NCI-H748 treated with DMSO at 0.1 percent for 48 hours (cell line): ENCODE measurements around the gene HYAL1.

Source experiments
- DNase-seq: peaks from one replicate; lab custom pipeline; 2025; lab: John Stamatoyannopoulos, UW

HYAL1 gene, protein sequence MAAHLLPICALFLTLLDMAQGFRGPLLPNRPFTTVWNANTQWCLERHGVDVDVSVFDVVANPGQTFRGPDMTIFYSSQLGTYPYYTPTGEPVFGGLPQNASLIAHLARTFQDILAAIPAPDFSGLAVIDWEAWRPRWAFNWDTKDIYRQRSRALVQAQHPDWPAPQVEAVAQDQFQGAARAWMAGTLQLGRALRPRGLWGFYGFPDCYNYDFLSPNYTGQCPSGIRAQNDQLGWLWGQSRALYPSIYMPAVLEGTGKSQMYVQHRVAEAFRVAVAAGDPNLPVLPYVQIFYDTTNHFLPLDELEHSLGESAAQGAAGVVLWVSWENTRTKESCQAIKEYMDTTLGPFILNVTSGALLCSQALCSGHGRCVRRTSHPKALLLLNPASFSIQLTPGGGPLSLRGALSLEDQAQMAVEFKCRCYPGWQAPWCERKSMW

DNA sequence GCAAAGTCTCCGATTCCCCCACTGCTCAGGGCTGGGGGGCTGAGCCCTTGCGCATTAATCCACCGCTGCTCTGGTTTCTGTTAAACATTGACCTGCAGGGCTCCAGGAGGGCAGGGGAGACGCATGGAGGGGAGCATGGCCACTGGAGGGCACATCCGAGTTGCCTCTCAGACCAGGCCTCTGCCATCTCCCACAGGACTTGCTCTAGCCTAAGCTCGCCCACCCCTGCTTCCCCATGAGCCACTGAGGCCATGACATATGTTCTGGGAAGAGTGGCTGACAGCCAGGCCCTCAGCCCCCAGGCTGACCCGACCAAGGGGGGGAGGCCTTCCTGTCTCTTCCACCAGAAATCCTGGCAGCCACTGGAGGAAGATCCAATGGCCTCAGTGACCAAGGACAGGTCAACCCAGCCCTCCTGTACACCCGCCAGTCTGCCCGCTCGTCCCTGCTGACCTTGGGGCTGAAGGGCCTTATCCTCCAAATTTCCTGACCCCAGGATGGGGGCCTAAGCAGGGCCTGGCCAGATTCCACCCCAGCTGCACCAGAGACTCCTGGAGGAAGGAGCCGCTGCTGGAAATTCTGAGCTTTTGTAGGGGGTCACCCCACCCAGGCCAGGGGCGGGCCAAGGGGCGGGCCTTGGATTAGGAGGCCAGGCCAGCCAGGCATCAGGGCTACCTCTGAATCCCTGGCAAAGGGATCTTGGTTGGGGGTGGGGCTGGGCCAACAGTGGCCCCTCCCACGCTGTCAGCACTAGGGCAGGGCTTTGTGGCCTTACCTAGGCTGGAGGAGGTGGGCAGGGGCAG lies at the start of gene HYAL1:
Gene HYAL1 (minus strand): TSS at position 562 of the 803 bp plus-strand sequence. CDS start 618 bp downstream, outside the sequence.
- DNase-seq, result no peak

GRCh38 chr3:50352781-50353180 lies 49.4 kb upstream of the HYAL1 start:
- no peak for DNase-seq

GRCh38 chr3:50351323-50351697 lies 47.9 kb upstream of the HYAL1 start:
- no peak for DNase-seq

- DNase-seq, result peak; percentile 69
Observed at GRCh38 chr3:50350527-50351322, 47.4 kb upstream of the HYAL1 start, which contains the start of the genes CYB561D2 and NPRL2. Gene CYB561D2, plus strand, starts transcription at chr3:50350862. Its CDS starts 572 bp downstream, at chr3:50351434. Gene NPRL2, minus strand, starts transcription at chr3:50350775. Its CDS starts 123 bp downstream, at chr3:50350652.

DNA sequence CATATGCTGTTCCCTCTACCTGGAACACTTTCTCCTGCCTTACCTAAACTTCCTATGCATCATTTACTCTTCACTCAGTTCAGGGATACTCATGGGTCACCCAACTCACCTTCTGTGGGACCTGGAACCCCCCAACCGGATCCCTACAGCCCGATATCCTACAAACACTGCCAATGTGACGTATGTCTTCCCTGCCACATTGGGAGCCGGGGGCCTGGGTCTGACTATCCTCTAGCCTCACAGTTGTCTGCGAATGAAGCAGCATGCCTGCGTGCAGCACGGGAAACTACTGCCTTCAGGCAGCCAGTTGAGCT lies 46.8 kb upstream of the HYAL1 start:
- DNase-seq, result no peak

- peak; percentile 37 for DNase-seq
Observed at GRCh38 chr3:50347187-50347813, 43.9 kb upstream of the HYAL1 start.

GRCh38 chr3:50345586-50346234 lies 42.3 kb upstream of the HYAL1 start, which contains the start of gene ZMYND10:
Gene ZMYND10, minus strand, starts transcription at chr3:50345732. Its CDS starts 153 bp downstream, at chr3:50345579.
- peak; percentile 39 for DNase-seq

DNA sequence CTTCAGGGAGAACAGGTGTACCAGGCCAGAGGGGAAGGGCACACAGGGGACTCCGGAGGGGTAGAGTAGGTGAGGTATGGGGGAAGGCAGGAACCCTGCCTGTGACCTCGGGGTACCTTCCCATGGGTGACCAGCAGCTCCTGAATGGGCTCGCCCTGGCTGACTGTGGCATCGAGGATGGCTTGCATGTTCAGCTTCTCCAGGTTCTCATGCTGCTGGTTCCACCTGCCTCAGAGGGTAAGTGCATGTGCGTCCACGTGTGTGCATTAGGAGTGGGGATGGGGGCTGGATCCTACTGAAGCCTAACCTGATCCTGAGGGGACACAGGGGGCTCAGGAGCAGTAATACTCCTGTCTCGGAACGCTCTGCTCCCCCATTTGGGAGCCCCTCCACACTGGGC lies 41.6 kb upstream of the HYAL1 start:
- no peak for DNase-seq

DNA sequence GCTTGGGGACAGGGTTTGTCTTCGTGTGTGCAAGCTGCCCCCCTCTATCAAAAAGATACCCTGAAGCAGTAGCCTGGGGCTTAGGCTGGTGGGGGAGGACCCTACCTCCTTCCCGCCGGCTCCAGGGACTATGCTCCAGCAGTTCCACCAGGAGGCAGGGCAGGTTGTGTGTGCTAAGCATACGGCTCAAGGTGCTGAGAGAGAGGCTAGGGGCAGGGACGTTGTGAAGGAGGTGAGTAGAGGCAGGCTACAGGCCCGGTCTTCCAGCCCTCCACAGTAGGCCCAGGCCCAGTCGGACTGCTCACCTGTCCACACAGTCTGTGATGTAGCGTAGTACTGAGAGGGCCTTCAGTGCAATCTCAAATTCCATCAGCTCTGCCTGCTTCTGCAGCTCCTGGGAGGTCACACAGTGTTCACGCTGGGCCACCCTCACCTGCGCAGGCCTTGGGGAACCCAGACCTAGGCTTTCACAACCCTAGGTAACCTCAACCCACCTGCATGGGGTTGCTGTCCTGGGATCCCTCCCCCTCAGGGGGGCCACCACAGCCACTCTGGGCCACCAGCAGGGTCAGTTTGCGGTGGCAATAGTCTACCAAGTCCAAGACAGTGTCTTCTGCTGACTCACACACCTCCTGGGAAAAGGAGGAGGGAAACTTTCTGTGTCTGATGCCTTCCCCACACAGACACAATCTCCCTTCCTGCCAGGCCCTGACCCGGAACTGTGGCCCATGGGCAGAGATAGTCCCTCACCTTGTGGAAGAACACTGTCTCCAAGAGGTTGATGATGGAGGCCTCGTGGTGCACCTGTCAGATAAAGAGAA lies 39.6 kb upstream of the HYAL1 start:
- DNase-seq, result no peak

DNA sequence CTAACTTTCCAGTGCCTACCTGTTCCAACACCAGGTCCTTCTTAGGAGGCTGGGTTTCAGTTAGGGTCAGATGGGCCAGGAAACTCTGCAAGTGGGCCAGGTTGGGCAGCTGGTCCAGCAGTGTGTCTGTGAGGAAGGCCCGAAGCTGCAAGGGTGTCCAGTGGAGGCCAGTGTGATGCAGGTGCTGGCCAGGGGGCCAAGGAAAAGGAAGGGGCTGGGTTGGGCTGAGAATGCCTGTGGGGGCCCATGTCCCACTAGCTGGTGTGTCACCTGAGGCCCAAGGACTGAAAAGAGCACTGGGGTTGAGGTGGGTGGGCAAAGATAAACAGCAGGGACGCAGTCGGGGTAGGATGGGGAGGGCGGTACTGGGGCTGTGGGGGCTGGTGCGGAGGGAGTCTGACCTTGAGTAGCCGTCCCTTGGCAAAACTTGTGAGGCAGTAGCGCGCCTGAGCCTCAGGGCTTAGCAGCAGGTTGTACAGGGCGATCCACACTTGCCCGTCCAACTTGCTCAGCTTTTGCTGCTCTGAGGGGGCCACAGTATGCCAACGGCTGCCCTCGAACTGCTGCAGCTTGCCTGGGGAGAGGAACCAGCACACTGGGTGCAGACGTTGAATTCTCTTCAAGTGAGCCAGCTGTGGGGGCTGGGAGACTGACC lies 38.7 kb upstream of the HYAL1 start:
- DNase-seq, result no peak

GRCh38 chr3:50341537-50341936 lies 38.2 kb upstream of the HYAL1 start:
- no peak for DNase-seq

DNA sequence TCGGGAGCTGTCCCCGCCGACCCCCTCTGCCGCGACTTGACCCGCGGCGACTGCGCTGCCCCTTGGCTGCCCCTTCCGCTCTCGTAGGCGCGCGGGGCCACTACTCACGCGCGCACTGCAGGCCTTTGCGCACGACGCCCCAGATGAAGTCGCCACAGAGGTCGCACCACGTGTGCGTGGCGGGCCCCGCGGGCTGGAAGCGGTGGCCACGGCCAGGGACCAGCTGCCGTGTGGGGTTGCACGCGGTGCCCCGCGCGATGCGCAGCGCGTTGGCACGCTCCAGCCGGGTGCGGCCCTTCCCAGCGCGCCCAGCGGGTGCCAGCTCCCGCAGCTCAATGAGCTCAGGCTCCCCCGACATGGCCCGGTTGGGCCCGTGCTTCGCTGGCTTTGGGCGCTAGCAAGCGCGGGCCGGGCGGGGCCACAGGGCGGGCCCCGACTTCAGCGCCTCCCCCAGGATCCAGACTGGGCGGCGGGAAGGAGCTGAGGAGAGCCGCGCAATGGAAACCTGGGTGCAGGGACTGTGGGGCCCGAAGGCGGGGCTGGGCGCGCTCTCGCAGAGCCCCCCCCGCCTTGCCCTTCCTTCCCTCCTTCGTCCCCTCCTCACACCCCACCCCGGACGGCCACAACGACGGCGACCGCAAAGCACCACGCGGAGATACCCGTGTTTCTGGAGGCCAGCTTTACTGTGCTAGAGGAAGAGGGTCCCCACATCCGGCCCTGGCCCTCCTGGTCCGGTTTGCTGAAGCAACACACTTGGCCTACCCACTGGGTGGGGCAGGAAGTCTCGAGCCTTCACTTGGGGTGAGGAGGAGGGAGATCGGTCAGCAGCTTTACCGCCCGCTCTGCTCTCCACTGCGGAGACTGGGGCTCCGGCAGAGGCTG lies 37.3 kb upstream of the HYAL1 start, which contains the start of gene RASSF1:
Gene RASSF1 (minus strand): TSS at position 389 of the 882 bp plus-strand sequence. CDS start 31 bp downstream, at position 358.
- DNase-seq, result no peak

DNA sequence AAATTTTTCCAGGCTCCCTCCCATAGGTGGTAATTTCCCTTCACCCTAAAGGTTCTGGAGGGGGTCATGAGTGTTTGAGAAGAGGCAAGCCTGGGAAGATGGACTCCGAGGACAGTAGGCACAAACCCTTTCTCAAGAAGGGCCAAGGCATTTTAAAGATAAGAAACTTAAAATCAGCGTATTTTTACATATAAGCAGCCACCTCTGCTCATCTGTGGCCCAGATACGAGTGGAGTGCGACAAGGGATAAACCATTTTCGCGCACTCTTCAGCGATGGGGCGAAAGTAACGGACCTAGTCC lies 36.7 kb upstream of the HYAL1 start:
- no peak for DNase-seq

GRCh38 chr3:50339485-50340146 lies 36.2 kb upstream of the HYAL1 start:
- no peak for DNase-seq

DNA sequence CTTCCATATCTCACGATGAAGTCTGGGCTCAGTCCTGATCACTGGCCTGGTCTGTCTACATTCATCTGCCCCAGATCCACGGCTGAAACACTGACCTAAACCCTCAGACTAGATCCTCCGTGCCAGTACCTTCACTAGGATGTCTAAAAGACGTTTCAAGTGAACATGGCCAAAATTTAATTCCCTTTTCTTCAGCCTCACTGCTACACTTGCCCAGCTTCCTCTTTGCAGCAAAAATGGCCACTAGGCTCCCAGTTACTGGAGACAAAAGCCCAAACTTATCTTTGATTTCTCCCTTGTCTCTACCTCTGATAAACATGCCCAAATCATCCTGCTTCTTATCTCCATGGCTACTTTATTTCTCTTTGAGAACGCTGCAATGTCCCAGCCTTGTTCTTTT lies 35.6 kb upstream of the HYAL1 start:
- no peak for DNase-seq

GRCh38 chr3:50337175-50337861 lies 33.9 kb upstream of the HYAL1 start:
- DNase-seq, result peak; percentile 88

- no peak for DNase-seq
Observed at GRCh38 chr3:50336452-50337174, 33.2 kb upstream of the HYAL1 start.
